ENCODE data around the gene ZNF280D. TPM values are rescaled to one million over a fixed set of nuclear protein-coding genes. Genes with fewer than 3 reads are reported as not detected.

Gene ZNF280D
- total RNA-seq, 4 donors from 2014 or later = 11.7 to 42.9 (median 15.1) TPM

DNA sequence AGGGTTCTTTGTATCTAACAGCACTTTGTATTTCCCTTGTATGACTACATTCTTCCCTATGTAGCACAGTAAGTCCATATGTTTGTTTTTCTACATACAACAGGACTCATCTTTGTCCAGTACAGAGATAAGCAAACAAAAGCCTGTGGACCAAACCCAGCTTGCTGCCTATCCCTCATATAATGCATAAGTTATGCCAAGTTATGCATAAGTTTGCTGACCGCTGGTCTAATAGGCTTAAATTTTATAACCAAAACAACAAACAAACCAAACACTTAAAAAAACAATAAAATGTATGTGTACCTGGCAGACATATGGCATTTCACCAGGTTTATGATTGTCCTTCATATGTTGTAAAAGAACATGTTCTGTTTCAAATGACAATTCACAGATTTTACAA lies 56.0 kb downstream of the ZNF280D start:
- H3K36me3 ChIP-seq = peaks cover 0 to 72% (median 0%) of the 10 kb centered on the region in 3 donors
- no peak overlapping the region for H3K27ac ChIP-seq
- no peaks in the 10 kb centered on the region for H3K4me1 ChIP-seq
- no peak overlapping the region for H3K4me3 ChIP-seq
- intact Hi-C loops (cut with DNase I) = no loop called here
- no peak for TF ChIP-seq POLR2A (IDR thresholded peaks at IDR 0.05)
- no peak for TF ChIP-seq CTCF (IDR thresholded peaks at IDR 0.05)
- no peaks in the 10 kb centered on the region for H3K9me3 ChIP-seq
- DNase-seq = no peak
- 100% methylated on average over 1 of the region's 1 CpG for WGBS, 2 donors
- H3K27me3 ChIP-seq = no peaks in the 10 kb centered on the region

GRCh38 chr15:56675930-56676329 lies 57.4 kb downstream of the ZNF280D start:
- peaks cover 0 to 81% (median 0%) of the 10 kb centered on the region in 3 donors for H3K36me3 ChIP-seq
- intact Hi-C loops (cut with DNase I) = no loop called here
- TF ChIP-seq CTCF (IDR thresholded peaks at IDR 0.05) (no peak), POLR2A (IDR thresholded peaks at IDR 0.05) (no peak)
- H3K27me3 ChIP-seq = no peaks in the 10 kb centered on the region
- H3K4me1 ChIP-seq = no peaks in the 10 kb centered on the region
- H3K4me3 ChIP-seq = no peak overlapping the region
- DNase-seq = no peak
- 80 to 94% methylated on average over 1 of the region's 1 CpG for WGBS, 2 donors
- no peaks in the 10 kb centered on the region for H3K9me3 ChIP-seq
- H3K27ac ChIP-seq = no peak overlapping the region

DNA sequence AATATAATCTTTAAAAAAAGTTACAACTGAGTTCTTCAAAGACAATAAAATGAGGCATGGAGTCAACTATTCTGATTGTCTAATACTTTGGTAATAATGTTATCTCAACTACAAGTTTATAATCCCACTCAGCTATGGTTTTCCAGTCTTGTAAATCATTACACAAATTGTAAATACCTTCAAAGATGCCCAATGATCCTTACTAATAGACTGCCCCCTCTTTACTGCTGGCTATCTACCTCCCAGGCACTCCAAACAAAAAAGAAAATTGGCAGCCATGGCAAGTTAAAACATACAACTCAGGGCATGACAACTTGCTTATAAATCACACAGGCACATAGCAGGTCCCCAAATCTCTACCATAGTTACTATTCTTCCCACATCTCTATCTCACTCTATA lies 58.5 kb downstream of the ZNF280D start:
- Histone ChIP-seq H3K9me3 (no peaks in the 10 kb centered on the region), H3K4me1 (no peaks in the 10 kb centered on the region), H3K4me3 (no peak overlapping the region), H3K27ac (no peak overlapping the region), H3K27me3 (no peaks in the 10 kb centered on the region), H3K36me3 (peaks cover 0 to 77% (median 0%) of the 10 kb centered on the region in 3 donors)
- DNase-seq = no peak
- intact Hi-C loops (cut with DNase I) = no loop called here
- TF ChIP-seq POLR2A (IDR thresholded peaks at IDR 0.05) (no peak), CTCF (IDR thresholded peaks at IDR 0.05) (no peak)

DNA sequence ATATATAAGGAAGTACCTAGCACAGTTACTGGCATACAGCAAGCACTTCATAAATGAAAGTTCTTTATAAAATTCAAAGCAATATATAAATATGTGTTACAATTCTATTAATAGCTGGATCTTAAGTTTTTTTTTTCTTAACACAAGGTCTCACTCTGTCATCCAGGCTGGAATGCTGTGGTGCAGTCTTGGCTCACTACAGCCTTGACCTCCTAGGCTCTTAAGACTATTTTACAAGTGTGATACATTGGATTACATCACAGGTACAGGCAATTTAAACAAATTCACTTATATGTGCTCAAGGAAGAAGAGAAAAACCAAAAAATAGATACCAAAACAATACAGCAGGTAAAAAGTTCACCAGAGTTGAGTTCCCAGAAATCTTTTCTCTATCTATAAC lies 60.6 kb downstream of the ZNF280D start:
- Histone ChIP-seq H3K27ac (no peak overlapping the region), H3K4me1 (no peaks in the 10 kb centered on the region), H3K27me3 (no peaks in the 10 kb centered on the region), H3K9me3 (no peaks in the 10 kb centered on the region), H3K36me3 (peaks cover 0 to 85% (median 0%) of the 10 kb centered on the region in 3 donors), H3K4me3 (no peak overlapping the region)
- intact Hi-C loops (cut with DNase I) = no loop called here
- no peak for TF ChIP-seq POLR2A (IDR thresholded peaks at IDR 0.05)
- TF ChIP-seq CTCF (IDR thresholded peaks at IDR 0.05) = no peak
- no peak for DNase-seq

DNA sequence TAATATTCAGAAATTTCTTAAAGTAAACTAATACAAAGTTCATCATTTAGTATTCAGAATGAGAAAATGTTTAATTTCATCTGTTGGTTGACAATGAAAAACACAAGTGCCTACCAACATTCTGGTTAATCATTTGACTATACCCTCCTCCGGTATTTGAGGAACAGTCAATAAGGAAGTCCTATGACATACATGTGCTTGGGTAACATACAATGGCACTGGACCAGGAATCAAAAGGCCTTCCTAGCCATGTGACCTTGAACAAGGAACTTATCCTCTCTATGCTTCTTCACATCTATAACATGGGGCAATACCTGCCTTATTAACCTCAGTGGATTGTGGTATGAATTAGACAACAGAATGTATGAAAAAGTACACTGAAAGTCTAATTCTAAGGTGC lies 65.8 kb downstream of the ZNF280D start:
- intact Hi-C loops (cut with DNase I) = no loop called here
- Histone ChIP-seq H3K27ac (no peak overlapping the region), H3K9me3 (no peaks in the 10 kb centered on the region), H3K4me1 (no peaks in the 10 kb centered on the region), H3K4me3 (no peak overlapping the region), H3K27me3 (no peaks in the 10 kb centered on the region), H3K36me3 (peaks cover 0 to 84% (median 6%) of the 10 kb centered on the region in 3 donors)
- no peak for TF ChIP-seq CTCF (IDR thresholded peaks at IDR 0.05)
- no peak for TF ChIP-seq POLR2A (IDR thresholded peaks at IDR 0.05)
- DNase-seq = no peak
- 78 to 84% methylated on average over 1 of the region's 1 CpG for WGBS, 2 donors
